ENCODE measurements around the gene PADI4. TPM values are rescaled to one million over a fixed set of nuclear protein-coding genes. Genes with fewer than 3 reads are reported as not detected.

The PADI4 gene
- total RNA-seq, 1 donor: 8.2 TPM

- no peaks in the 10 kb centered on the region for H3K27me3 ChIP-seq (ENCODE audit: insufficient read depth, low read length)
- no peaks in the 10 kb centered on the region for H3K9me3 ChIP-seq (ENCODE audit: low read depth, low read length)
- peaks cover 15% of the 10 kb centered on the region for H3K4me1 ChIP-seq (ENCODE audit: insufficient read depth, low read length)
- H3K4me3 ChIP-seq (ENCODE audit: low read length): no peak overlapping the region
These were observed 55.4 kb downstream of the PADI4 start for GRCh38 chr1:17363351-17363750.

- Histone ChIP-seq H3K9me3 (ENCODE audit: low read depth, low read length) (no peaks in the 10 kb centered on the region), H3K4me1 (ENCODE audit: insufficient read depth, low read length) (peaks cover 15% of the 10 kb centered on the region), H3K4me3 (ENCODE audit: low read length) (no peak overlapping the region), H3K27me3 (ENCODE audit: insufficient read depth, low read length) (no peaks in the 10 kb centered on the region)
These were observed 55.8 kb downstream of the PADI4 start for GRCh38 chr1:17363771-17364170.

GRCh38 chr1:17365293-17365692, 57.3 kb downstream of the PADI4 start:
- Histone ChIP-seq H3K4me3 (ENCODE audit: low read length) (no peak overlapping the region), H3K27me3 (ENCODE audit: insufficient read depth, low read length) (no peaks in the 10 kb centered on the region), H3K4me1 (ENCODE audit: insufficient read depth, low read length) (peaks cover 15% of the 10 kb centered on the region), H3K9me3 (ENCODE audit: low read depth, low read length) (no peaks in the 10 kb centered on the region)

- Histone ChIP-seq H3K4me1 (ENCODE audit: insufficient read depth, low read length) (peaks cover 15% of the 10 kb centered on the region), H3K9me3 (ENCODE audit: low read depth, low read length) (no peaks in the 10 kb centered on the region), H3K4me3 (ENCODE audit: low read length) (no peak overlapping the region), H3K27me3 (ENCODE audit: insufficient read depth, low read length) (no peaks in the 10 kb centered on the region)
These were observed 61.5 kb downstream of the PADI4 start for GRCh38 chr1:17369466-17369865.

- Histone ChIP-seq H3K4me3 (ENCODE audit: low read length) (no peak overlapping the region), H3K4me1 (ENCODE audit: insufficient read depth, low read length) (peaks cover 4% of the 10 kb centered on the region), H3K27me3 (ENCODE audit: insufficient read depth, low read length) (no peaks in the 10 kb centered on the region), H3K9me3 (ENCODE audit: low read depth, low read length) (no peaks in the 10 kb centered on the region)
These were observed 62.6 kb downstream of the PADI4 start for GRCh38 chr1:17370618-17371017.

- Histone ChIP-seq H3K4me3 (ENCODE audit: low read length) (no peak within 1 kb of the TSS), H3K4me1 (ENCODE audit: insufficient read depth, low read length) (no peaks in the 10 kb centered on the region), H3K27me3 (ENCODE audit: insufficient read depth, low read length) (no peaks in the 10 kb centered on the region), H3K9me3 (ENCODE audit: low read depth, low read length) (no peaks in the 10 kb centered on the region)
These were observed 63.9 kb downstream of the PADI4 start, which contains the start of gene PADI6 for GRCh38 chr1:17371896-17372295. PADI6 (plus strand) TSS chr1:17372196; CDS start chr1:17372246, 50 bp downstream.

- no peaks in the 10 kb centered on the region for H3K27me3 ChIP-seq (ENCODE audit: insufficient read depth, low read length)
- no peaks in the 10 kb centered on the region for H3K9me3 ChIP-seq (ENCODE audit: low read depth, low read length)
- H3K4me3 ChIP-seq (ENCODE audit: low read length): no peak overlapping the region
- no peaks in the 10 kb centered on the region for H3K4me1 ChIP-seq (ENCODE audit: insufficient read depth, low read length)
These were observed 65.0 kb downstream of the PADI4 start for GRCh38 chr1:17372955-17373354.

- H3K9me3 ChIP-seq (ENCODE audit: low read depth, low read length): no peaks in the 10 kb centered on the region
- no peak overlapping the region for H3K4me3 ChIP-seq (ENCODE audit: low read length)
- H3K4me1 ChIP-seq (ENCODE audit: insufficient read depth, low read length): no peaks in the 10 kb centered on the region
- no peaks in the 10 kb centered on the region for H3K27me3 ChIP-seq (ENCODE audit: insufficient read depth, low read length)
These were observed 67.7 kb downstream of the PADI4 start for GRCh38 chr1:17375651-17376050.

GRCh38 chr1:17377325-17377953, 69.4 kb downstream of the PADI4 start:
- Histone ChIP-seq H3K4me3 (ENCODE audit: low read length) (no peak overlapping the region), H3K27me3 (ENCODE audit: insufficient read depth, low read length) (no peaks in the 10 kb centered on the region), H3K9me3 (ENCODE audit: low read depth, low read length) (no peaks in the 10 kb centered on the region), H3K4me1 (ENCODE audit: insufficient read depth, low read length) (no peaks in the 10 kb centered on the region)

- Histone ChIP-seq H3K4me3 (ENCODE audit: low read length) (no peak overlapping the region), H3K27me3 (ENCODE audit: insufficient read depth, low read length) (no peaks in the 10 kb centered on the region), H3K4me1 (ENCODE audit: insufficient read depth, low read length) (no peaks in the 10 kb centered on the region), H3K9me3 (ENCODE audit: low read depth, low read length) (no peaks in the 10 kb centered on the region)
These were observed 73.2 kb downstream of the PADI4 start for GRCh38 chr1:17381161-17381560.

- no peaks in the 10 kb centered on the region for H3K27me3 ChIP-seq (ENCODE audit: insufficient read depth, low read length)
- no peak overlapping the region for H3K4me3 ChIP-seq (ENCODE audit: low read length)
- no peaks in the 10 kb centered on the region for H3K9me3 ChIP-seq (ENCODE audit: low read depth, low read length)
- H3K4me1 ChIP-seq (ENCODE audit: insufficient read depth, low read length): peaks cover 22% of the 10 kb centered on the region
These were observed 84.3 kb downstream of the PADI4 start for GRCh38 chr1:17392199-17392740.

- no peak overlapping the region for H3K4me3 ChIP-seq (ENCODE audit: low read length)
- H3K27me3 ChIP-seq (ENCODE audit: insufficient read depth, low read length): no peaks in the 10 kb centered on the region
- H3K9me3 ChIP-seq (ENCODE audit: low read depth, low read length): no peaks in the 10 kb centered on the region
- peaks cover 28% of the 10 kb centered on the region for H3K4me1 ChIP-seq (ENCODE audit: insufficient read depth, low read length)
These were observed 85.2 kb downstream of the PADI4 start for GRCh38 chr1:17393230-17393629.

- no peak overlapping the region for H3K4me3 ChIP-seq (ENCODE audit: low read length)
- no peaks in the 10 kb centered on the region for H3K9me3 ChIP-seq (ENCODE audit: low read depth, low read length)
- H3K27me3 ChIP-seq (ENCODE audit: insufficient read depth, low read length): no peaks in the 10 kb centered on the region
- H3K4me1 ChIP-seq (ENCODE audit: insufficient read depth, low read length): peaks cover 19% of the 10 kb centered on the region
These were observed 90.1 kb downstream of the PADI4 start for GRCh38 chr1:17397910-17398695.

GRCh38 chr1:17400725-17401341, 92.8 kb downstream of the PADI4 start:
- peaks cover 8% of the 10 kb centered on the region for H3K4me1 ChIP-seq (ENCODE audit: insufficient read depth, low read length)
- no peaks in the 10 kb centered on the region for H3K27me3 ChIP-seq (ENCODE audit: insufficient read depth, low read length)
- H3K4me3 ChIP-seq (ENCODE audit: low read length): no peak overlapping the region
- H3K9me3 ChIP-seq (ENCODE audit: low read depth, low read length): no peaks in the 10 kb centered on the region

- Histone ChIP-seq H3K27me3 (ENCODE audit: insufficient read depth, low read length) (no peaks in the 10 kb centered on the region), H3K4me1 (ENCODE audit: insufficient read depth, low read length) (peaks cover 8% of the 10 kb centered on the region)
These were observed 93.8 kb downstream of the PADI4 start for GRCh38 chr1:17401841-17402240.

More at GRCh38 chr1:17401841-17402240, 93.8 kb downstream of the PADI4 start:
- no peak overlapping the region for H3K4me3 ChIP-seq (ENCODE audit: low read length)
- H3K9me3 ChIP-seq (ENCODE audit: low read depth, low read length): no peaks in the 10 kb centered on the region

All from mononuclear cell (primary cell).